ENCODE data around the gene L1TD1. TPM values are rescaled to one million over a fixed set of nuclear protein-coding genes. Genes with fewer than 3 reads are reported as not detected.
"Not testable (repeated sequence)": the region's sequence is repeated elsewhere in the genome, so short reads cannot be mapped to it uniquely, and the experiment has no call there.

Gene L1TD1
- total RNA-seq, 1 experiment from 2014 or later: 0.18 TPM

DNA sequence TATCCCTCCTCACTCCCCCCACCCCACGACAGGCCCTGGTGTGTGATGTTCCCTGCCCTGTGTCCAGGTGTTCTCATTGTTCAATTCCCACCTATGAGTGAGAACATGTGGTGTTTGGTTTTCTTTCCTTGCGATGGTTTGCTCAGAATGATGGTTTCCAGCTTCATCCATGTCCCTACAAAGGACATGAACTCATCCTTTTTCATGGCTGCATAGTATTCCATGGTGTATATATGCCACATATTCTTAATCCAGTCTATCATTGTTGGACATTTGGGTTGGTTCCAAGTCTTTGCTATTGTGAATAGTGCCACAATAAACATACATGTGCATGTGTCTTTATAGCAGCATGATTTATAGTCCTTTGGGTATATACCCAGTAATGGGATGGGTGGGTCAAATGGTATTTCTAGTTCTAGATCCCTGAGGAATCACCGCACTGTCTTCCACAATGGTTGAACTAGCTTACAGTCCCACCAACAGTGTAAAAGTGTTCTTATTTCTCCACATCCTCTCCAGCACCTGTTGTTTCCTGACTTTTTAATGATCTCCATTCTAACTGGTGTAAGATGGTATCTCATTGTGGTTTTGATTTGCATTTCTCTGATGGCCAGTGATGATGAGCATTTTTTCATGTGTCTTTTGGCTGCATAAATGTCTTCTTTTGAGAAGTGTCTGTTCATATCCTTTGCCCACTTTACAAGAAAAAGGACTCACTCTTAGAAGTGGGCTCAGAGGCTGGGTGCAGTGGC is 45.2 kb downstream of the L1TD1 start:
- BruUV-seq (replicated peaks); intact Hi-C loops (cut with micrococcal nuclease; ENCODE audit: unreplicated experiment); H3K4me3 ChIP-seq (ENCODE audit: low read depth in 2 of 2, low read length in 2 of 2); H3K9me3 ChIP-seq (ENCODE audit: control insufficient read depth, insufficient read depth, low read depth, low read length); in situ Hi-C loops (cut with HindIII; ENCODE audit: low pct_unique_long_range_greater_than_20kb, low sequenced_read_pairs); DNase-seq (ENCODE audit: low read depth, low spot score); ATAC-seq; H3K4me1 ChIP-seq (ENCODE audit: control insufficient read depth, insufficient read depth, low read length); POLR2A ChIA-PET; H3K36me3 ChIP-seq (ENCODE audit: control insufficient read depth, insufficient read depth, low read length); H3K27me3 ChIP-seq (ENCODE audit: control insufficient read depth, insufficient read depth, low read length); H3K27ac ChIP-seq (ENCODE audit: low read length): not testable (repeated sequence)
- CTCF ChIA-PET: interaction anchor here (0.5 kb wide), 1 partner anchor 165 kb away, joined by 4 read pairs; no protein-coding TSS in a partner anchor

DNA sequence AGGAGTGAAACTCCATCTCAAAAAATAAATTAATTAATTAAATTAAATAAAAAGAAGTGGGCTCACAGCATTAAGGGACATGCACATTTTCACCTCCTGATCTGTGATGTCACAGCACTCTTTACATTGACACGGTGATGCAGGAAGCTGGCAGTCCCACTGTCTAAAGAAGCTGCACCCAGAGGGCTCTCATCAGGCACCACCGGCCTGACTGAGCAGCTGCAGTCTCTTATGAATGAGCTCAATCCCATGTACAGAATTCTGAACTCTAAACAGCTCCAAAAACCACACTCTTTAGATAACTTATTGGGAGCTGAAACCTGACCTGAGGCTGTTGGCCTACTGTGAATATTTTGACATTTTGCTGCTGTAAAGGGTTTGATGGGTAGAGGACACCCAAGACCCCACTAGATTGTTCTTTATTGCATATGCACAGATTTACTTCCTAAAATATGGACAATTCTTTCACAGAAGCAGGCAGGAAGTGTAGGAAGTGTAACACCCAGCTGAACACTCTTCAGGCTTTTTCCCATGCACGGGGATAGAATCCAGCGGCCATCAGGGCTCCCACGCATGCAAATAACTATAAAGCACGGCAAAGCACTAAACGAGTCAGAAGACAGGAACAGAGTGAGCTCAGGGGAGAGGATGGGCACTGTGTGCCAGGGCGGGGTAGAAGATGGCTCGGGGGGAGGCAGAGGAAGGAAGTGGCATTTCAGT is 46.2 kb downstream of the L1TD1 start:
- TF ChIP-seq, protein P1, sequence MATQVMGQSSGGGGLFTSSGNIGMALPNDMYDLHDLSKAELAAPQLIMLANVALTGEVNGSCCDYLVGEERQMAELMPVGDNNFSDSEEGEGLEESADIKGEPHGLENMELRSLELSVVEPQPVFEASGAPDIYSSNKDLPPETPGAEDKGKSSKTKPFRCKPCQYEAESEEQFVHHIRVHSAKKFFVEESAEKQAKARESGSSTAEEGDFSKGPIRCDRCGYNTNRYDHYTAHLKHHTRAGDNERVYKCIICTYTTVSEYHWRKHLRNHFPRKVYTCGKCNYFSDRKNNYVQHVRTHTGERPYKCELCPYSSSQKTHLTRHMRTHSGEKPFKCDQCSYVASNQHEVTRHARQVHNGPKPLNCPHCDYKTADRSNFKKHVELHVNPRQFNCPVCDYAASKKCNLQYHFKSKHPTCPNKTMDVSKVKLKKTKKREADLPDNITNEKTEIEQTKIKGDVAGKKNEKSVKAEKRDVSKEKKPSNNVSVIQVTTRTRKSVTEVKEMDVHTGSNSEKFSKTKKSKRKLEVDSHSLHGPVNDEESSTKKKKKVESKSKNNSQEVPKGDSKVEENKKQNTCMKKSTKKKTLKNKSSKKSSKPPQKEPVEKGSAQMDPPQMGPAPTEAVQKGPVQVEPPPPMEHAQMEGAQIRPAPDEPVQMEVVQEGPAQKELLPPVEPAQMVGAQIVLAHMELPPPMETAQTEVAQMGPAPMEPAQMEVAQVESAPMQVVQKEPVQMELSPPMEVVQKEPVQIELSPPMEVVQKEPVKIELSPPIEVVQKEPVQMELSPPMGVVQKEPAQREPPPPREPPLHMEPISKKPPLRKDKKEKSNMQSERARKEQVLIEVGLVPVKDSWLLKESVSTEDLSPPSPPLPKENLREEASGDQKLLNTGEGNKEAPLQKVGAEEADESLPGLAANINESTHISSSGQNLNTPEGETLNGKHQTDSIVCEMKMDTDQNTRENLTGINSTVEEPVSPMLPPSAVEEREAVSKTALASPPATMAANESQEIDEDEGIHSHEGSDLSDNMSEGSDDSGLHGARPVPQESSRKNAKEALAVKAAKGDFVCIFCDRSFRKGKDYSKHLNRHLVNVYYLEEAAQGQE (IDR thresholded peaks at IDR 0.05; ENCODE audit: insufficient read depth in 1 of 2, low read depth in 2 of 2, low read length in 1 of 2): no peak
- H3K27ac ChIP-seq (ENCODE audit: low read length): no peak overlapping the region
- in situ Hi-C loops (cut with HindIII; ENCODE audit: low pct_unique_long_range_greater_than_20kb, low sequenced_read_pairs): no loop called here
- intact Hi-C loops (cut with micrococcal nuclease; ENCODE audit: unreplicated experiment): no loop called here
- peaks cover 2% of the 10 kb centered on the region; the same call in 1 of the 2 replicates for H3K4me1 ChIP-seq (ENCODE audit: control insufficient read depth, insufficient read depth, low read length)
- BruUV-seq (replicated peaks): no TSS peak
- ChIA-PET CTCF (interaction anchor here (0.5 kb wide), 1 partner anchor 164 kb away, joined by 4 read pairs; no protein-coding TSS in a partner anchor), POLR2A (no interaction called here)
- ATAC-seq (no peak), DNase-seq (ENCODE audit: low read depth, low spot score) (no peak)
- H3K4me3 ChIP-seq (ENCODE audit: low read depth in 2 of 2, low read length in 2 of 2): no peak overlapping the region
- H3K36me3 ChIP-seq (ENCODE audit: control insufficient read depth, insufficient read depth, low read length): no peaks in the 10 kb centered on the region
- H3K27me3 ChIP-seq (ENCODE audit: control insufficient read depth, insufficient read depth, low read length): no peaks in the 10 kb centered on the region
- H3K9me3 ChIP-seq (ENCODE audit: control insufficient read depth, insufficient read depth, low read depth, low read length): no peaks in the 10 kb centered on the region

DNA sequence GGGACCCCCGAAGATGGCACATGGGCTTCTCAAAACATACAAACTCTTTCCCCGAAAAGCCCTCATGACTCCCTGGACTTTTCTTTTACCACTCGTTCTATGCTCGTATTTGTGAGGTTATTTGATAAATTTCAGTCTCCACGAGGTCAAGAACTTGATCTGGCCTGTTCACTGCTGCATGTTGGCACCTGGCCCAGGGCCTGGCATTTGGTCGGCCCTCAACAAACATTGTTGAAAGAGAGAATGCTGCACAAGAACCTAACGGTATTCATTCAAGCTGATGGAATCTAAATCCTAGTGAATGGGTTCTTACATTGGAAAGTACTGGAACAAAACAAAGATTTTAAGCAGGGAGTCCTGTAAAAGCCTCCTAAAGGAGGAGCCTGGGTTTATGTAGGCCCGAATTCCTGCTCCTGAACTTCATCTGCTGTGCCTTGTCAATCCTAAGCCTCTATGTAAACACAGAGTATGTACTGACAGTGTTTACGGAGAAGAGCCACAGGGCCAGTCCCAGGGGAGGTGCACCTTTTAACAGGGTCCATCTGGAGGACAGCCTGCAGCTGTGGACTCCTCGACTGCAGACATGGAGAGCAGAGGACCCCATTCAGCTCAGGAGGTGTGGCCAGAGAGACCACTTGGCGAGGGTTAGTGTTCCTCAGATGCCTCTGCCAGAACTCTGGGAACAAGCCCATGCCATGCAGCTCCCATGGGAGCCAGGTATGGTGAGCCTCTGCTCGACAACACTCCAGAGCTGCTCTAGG is 46.9 kb downstream of the L1TD1 start:
- CTCF ChIA-PET: no interaction called here

More for the DNA sequence above, 46.9 kb downstream of the L1TD1 start:
- H3K4me1 ChIP-seq (ENCODE audit: control insufficient read depth, insufficient read depth, low read length): peaks cover 2% of the 10 kb centered on the region; the same call in 1 of the 2 replicates
- no peak overlapping the region for H3K4me3 ChIP-seq (ENCODE audit: low read depth in 2 of 2, low read length in 2 of 2)
- DNase-seq (ENCODE audit: low read depth, low spot score) (no peak), ATAC-seq (no peak)
- in situ Hi-C loops (cut with HindIII; ENCODE audit: low pct_unique_long_range_greater_than_20kb, low sequenced_read_pairs): no loop called here
- no peaks in the 10 kb centered on the region for H3K9me3 ChIP-seq (ENCODE audit: control insufficient read depth, insufficient read depth, low read depth, low read length)
- TF ChIP-seq, protein P2, sequence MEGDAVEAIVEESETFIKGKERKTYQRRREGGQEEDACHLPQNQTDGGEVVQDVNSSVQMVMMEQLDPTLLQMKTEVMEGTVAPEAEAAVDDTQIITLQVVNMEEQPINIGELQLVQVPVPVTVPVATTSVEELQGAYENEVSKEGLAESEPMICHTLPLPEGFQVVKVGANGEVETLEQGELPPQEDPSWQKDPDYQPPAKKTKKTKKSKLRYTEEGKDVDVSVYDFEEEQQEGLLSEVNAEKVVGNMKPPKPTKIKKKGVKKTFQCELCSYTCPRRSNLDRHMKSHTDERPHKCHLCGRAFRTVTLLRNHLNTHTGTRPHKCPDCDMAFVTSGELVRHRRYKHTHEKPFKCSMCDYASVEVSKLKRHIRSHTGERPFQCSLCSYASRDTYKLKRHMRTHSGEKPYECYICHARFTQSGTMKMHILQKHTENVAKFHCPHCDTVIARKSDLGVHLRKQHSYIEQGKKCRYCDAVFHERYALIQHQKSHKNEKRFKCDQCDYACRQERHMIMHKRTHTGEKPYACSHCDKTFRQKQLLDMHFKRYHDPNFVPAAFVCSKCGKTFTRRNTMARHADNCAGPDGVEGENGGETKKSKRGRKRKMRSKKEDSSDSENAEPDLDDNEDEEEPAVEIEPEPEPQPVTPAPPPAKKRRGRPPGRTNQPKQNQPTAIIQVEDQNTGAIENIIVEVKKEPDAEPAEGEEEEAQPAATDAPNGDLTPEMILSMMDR (IDR thresholded peaks at IDR 0.05): no peak
- no peak for TF ChIP-seq POLR2AphosphoS5 (IDR thresholded peaks at IDR 0.05; ENCODE audit: low read depth, low read length)
- TF ChIP-seq TCF7L2 (IDR thresholded peaks at IDR 0.05; ENCODE audit: low read depth, low read length): no peak
- TF ChIP-seq, protein P1 (IDR thresholded peaks at IDR 0.05; ENCODE audit: insufficient read depth in 1 of 2, low read depth in 2 of 2, low read length in 1 of 2): no peak
- no peak for TF ChIP-seq SIN3A (IDR thresholded peaks at IDR 0.05; ENCODE audit: borderline replicate concordance, insufficient read depth, low read depth, low read length)
- no peaks in the 10 kb centered on the region for H3K27me3 ChIP-seq (ENCODE audit: control insufficient read depth, insufficient read depth, low read length)
- POLR2A ChIA-PET: no interaction called here
- BruUV-seq (replicated peaks): no TSS peak
- intact Hi-C loops (cut with micrococcal nuclease; ENCODE audit: unreplicated experiment): no loop called here
- H3K36me3 ChIP-seq (ENCODE audit: control insufficient read depth, insufficient read depth, low read length): no peaks in the 10 kb centered on the region
- no peak overlapping the region for H3K27ac ChIP-seq (ENCODE audit: low read length)

Data from Panc1 (cell line).